ENCODE results near the gene ZNF175. TPM values are rescaled to one million over a fixed set of nuclear protein-coding genes. Genes with fewer than 3 reads are reported as not detected.

Gene ZNF175
- total and polyA plus RNA-seq, 10 of the 15 experiments (the other 5 are each of a cell fraction or from before 2014, with no cell fraction given): 1.5 to 12.0 (median 4.1) TPM

- TF ChIP-seq, protein P1, sequence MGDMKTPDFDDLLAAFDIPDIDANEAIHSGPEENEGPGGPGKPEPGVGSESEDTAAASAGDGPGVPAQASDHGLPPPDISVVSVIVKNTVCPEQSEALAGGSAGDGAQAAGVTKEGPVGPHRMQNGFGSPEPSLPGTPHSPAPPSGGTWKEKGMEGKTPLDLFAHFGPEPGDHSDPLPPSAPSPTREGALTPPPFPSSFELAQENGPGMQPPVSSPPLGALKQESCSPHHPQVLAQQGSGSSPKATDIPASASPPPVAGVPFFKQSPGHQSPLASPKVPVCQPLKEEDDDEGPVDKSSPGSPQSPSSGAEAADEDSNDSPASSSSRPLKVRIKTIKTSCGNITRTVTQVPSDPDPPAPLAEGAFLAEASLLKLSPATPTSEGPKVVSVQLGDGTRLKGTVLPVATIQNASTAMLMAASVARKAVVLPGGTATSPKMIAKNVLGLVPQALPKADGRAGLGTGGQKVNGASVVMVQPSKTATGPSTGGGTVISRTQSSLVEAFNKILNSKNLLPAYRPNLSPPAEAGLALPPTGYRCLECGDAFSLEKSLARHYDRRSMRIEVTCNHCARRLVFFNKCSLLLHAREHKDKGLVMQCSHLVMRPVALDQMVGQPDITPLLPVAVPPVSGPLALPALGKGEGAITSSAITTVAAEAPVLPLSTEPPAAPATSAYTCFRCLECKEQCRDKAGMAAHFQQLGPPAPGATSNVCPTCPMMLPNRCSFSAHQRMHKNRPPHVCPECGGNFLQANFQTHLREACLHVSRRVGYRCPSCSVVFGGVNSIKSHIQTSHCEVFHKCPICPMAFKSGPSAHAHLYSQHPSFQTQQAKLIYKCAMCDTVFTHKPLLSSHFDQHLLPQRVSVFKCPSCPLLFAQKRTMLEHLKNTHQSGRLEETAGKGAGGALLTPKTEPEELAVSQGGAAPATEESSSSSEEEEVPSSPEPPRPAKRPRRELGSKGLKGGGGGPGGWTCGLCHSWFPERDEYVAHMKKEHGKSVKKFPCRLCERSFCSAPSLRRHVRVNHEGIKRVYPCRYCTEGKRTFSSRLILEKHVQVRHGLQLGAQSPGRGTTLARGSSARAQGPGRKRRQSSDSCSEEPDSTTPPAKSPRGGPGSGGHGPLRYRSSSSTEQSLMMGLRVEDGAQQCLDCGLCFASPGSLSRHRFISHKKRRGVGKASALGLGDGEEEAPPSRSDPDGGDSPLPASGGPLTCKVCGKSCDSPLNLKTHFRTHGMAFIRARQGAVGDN (IDR thresholded peaks at IDR 0.05): no peak
- no peak for TF ChIP-seq CREM (IDR thresholded peaks at IDR 0.05; ENCODE audit: low read depth)
Measured at GRCh38 chr19:51550848-51551672, 20.0 kb upstream of the ZNF175 start (continued).

- Histone ChIP-seq H2AFZ (ENCODE audit: control insufficient read depth, low read depth, low read length) (no peak overlapping the region), H4K20me1 (ENCODE audit: control insufficient read depth, insufficient read depth) (no peaks in the 10 kb centered on the region), H3K4me1 (ENCODE audit: control insufficient read depth, insufficient read depth, low read length) (peaks cover 34% of the 10 kb centered on the region), H3K27ac (ENCODE audit: control insufficient read depth, insufficient read depth) (no peak overlapping the region), H3K36me3 (ENCODE audit: control insufficient read depth in 2 of 2, insufficient read depth in 2 of 2, low read length in 1 of 2) (no peaks in the 10 kb centered on the region), H3K4me3 (no peak overlapping the region; the same call in 1 of the 2 replicates), H3K79me2 (ENCODE audit: control insufficient read depth, insufficient read depth, low read length) (no peaks in the 10 kb centered on the region), H3K27me3 (replicated peaks in 1 of 2; ENCODE audit: control insufficient read depth in 2 of 2, insufficient read depth in 2 of 2, low read length in 1 of 2) (no peaks in the 10 kb centered on the region), H3K4me2 (ENCODE audit: control insufficient read depth, insufficient read depth) (no peak overlapping the region), H3K9ac (ENCODE audit: control insufficient read depth, insufficient read depth, low read length) (no peak overlapping the region), H3K9me3 (replicated peaks; ENCODE audit: control insufficient read depth, insufficient read depth, low read length) (no peaks in the 10 kb centered on the region)
- ATAC-seq (no peak), FAIRE-seq (peak; percentile 68), DNase-seq (ENCODE audit: low read depth, low spot score) (no peak)
- no TSS peak for BruUV-seq (replicated peaks)
- in situ Hi-C loops (cut with MboI) (no loop called here), intact Hi-C loops (cut with micrococcal nuclease; ENCODE audit: unreplicated experiment) (no loop called here)
- ChIA-PET SMC1A (ENCODE audit: uncharacterized antibody, unreplicated experiment) (no interaction called here), CTCF (interaction anchor here (1.1 kb wide), 1 partner anchor 38 kb away, joined by 3 read pairs; no protein-coding TSS in a partner anchor), POLR2A (no interaction called here), RAD21 (ENCODE audit: unreplicated experiment) (no interaction called here)
- 2% methylated on average over 3 of the region's 3 CpGs for WGBS (ENCODE audit: insufficient coverage, insufficient replicate concordance, low lambda C conversion rate, missing lambda C conversion rate)
- TF ChIP-seq SMAD1 (IDR thresholded peaks at IDR 0.05; ENCODE audit: low read depth, partially characterized antibody) (no peak), BCLAF1 (IDR thresholded peaks at IDR 0.05) (no peak), REST (IDR thresholded peaks at IDR 0.05; ENCODE audit: low read depth, low read length) (peak; percentile 19; the same call in 1 of the 2 replicates), EGR1 (IDR thresholded peaks at IDR 0.05; ENCODE audit: borderline replicate concordance in 1 of 2, low read depth in 2 of 2, low read length in 2 of 2) (no peak), POLR2A (IDR thresholded peaks at IDR 0.05; ENCODE audit: low read depth, low read length) (no peak), SRF (IDR thresholded peaks at IDR 0.05; ENCODE audit: low read depth in 2 of 2, low read length in 2 of 2) (no peak)
Measured at GRCh38 chr19:51551673-51552432, 19.2 kb upstream of the ZNF175 start.
